GM19035 (cell line): ENCODE data around the gene ADCY1.

ENCODE experiments used
- ATAC-seq: cut with Tn5 transposase; IDR thresholded peaks from one replicate; pipeline ENCODE4 v1.9.1; 2021; ENCODE audit not compliant: unreplicated experiment

ADCY1 gene

GRCh38 chr7:45649560-45650346 lies 75.6 kb downstream of the ADCY1 start:
- ATAC-seq = no peak

- ATAC-seq = no peak
These were observed 76.5 kb downstream of the ADCY1 start for GRCh38 chr7:45650404-45651394.

- ATAC-seq = no peak
These were observed 77.4 kb downstream of the ADCY1 start for GRCh38 chr7:45651540-45651939.

- no peak for ATAC-seq
These were observed 78.5 kb downstream of the ADCY1 start for GRCh38 chr7:45652630-45653029.

- no peak for ATAC-seq
These were observed 79.2 kb downstream of the ADCY1 start for GRCh38 chr7:45653209-45653907.

- no peak for ATAC-seq
These were observed 80.2 kb downstream of the ADCY1 start for GRCh38 chr7:45654341-45654740.

- ATAC-seq = no peak
These were observed 81.4 kb downstream of the ADCY1 start for GRCh38 chr7:45655539-45655938.

- ATAC-seq = no peak
These were observed 82.3 kb downstream of the ADCY1 start for GRCh38 chr7:45656431-45656830.

- no peak for ATAC-seq
These were observed 83.1 kb downstream of the ADCY1 start for GRCh38 chr7:45657136-45657889.

GRCh38 chr7:45657890-45658715 lies 83.9 kb downstream of the ADCY1 start:
- no peak for ATAC-seq

- no peak for ATAC-seq
These were observed 84.7 kb downstream of the ADCY1 start for GRCh38 chr7:45658716-45659495.

GRCh38 chr7:45659496-45660139 lies 85.5 kb downstream of the ADCY1 start:
- ATAC-seq = no peak

GRCh38 chr7:45660201-45660900 lies 86.2 kb downstream of the ADCY1 start:
- no peak for ATAC-seq

- ATAC-seq = no peak
These were observed 86.7 kb downstream of the ADCY1 start for GRCh38 chr7:45660901-45661211.

GRCh38 chr7:45661302-45661995 lies 87.3 kb downstream of the ADCY1 start:
- no peak for ATAC-seq

GRCh38 chr7:45662018-45662417 lies 87.8 kb downstream of the ADCY1 start:
- ATAC-seq = no peak

GRCh38 chr7:45662540-45663166 lies 88.5 kb downstream of the ADCY1 start:
- no peak for ATAC-seq
